UCSD-AML1 (cell line): ENCODE data around the gene ACSL4.
"Not testable (repeated sequence)": the region's sequence is repeated elsewhere in the genome, so short reads cannot be mapped to it uniquely, and the experiment has no call there.

Experiments
- DNase-seq: peaks from one replicate; lab custom pipeline; 2025; ENCODE audit not compliant: unreplicated experiment; lab: John Stamatoyannopoulos, UW

ACSL4 gene

DNA sequence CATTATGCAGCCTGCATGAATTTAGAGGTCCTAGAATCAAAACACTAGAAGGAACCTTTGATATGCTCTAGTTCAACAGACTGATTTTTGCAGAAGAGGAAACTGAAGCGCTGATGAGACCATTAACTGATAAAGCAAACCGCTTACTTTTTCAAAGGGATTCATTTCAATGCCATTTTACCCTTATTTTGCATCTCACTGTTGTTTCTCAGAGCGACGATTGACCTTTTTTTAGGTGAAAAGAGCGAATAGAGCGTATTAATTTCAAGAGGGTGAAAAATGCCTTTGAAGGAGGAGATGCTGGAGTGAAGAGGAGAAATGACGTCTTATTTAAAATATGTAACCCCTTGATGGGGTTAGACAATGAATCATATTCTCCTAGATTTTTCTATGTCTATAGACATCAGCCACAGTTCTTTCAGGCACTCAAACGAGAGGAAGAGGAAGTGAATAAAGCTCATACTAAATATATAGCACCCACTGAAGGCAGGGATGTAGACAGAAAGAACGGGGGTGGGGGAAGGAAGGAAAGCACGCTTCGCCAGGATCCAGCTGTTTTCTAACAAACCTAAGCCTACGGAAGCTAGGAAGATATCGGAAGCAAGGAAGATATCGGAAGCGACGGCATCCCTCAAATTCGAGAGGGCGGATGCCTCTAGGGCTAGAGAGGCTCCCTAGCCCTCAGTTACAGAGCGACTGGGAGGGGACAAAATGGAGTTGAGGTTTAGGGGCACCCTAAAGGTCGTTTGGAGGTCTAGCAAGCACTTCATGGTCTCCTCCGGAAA, 848 bp downstream of the ACSL4 start:
- peak; percentile 43 for DNase-seq

DNA sequence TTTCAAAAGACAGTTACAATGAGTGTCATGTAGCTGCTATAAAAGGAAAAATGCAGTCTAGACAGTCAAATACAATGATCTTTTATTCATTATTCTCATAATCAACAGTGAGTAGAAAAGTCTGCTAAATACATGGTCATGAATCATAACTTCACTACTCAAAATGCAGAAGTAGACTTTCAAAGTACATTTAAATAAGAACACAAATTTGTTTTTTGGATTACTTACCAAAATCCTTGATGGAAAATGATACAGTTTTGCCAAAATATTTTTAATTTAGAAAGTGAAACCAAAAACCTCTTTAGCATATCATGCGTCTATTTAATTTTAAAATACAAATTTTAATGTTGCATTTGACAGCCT, 4.9 kb downstream of the ACSL4 start:
- no peak for DNase-seq

DNA sequence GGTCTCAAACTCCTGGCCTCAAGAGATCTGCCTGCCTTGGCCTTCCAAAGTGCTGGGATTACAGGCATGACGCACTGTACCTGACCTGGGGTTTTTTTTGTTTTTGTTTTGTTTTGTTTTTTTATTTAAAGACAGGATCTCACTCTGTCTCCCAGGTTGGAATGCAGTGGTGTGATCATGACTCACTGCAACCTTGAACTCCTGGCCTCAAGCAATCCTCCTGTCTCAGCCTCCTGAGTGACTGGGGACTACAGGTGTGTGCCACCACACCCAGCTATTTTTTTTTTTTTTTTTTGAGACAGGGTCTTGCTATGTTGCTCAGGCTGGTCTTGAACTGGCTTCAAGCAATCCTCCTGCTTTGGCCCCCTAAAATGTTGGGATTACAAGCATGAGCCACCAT, 8.1 kb downstream of the ACSL4 start:
- not testable (repeated sequence) for DNase-seq

DNA sequence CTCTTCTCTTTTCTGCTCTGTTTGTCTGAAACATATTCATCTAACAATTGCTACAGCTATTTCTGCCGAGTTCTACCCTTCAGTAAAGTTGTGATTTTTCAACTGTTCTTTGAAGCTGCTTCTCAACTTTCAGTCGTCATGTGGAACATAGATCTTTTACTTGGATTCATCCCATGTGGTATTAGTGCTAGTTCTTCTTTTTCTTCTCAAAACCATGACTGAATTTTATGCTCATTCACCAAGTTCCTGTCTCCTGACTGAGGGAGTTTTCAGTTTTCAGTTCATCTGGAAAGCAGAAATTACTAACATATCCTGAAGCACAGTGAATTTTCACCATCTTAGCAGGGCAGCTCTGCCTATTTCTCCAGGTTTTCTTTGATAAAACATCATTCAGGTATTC, 12.1 kb downstream of the ACSL4 start:
- DNase-seq, result no peak

DNA sequence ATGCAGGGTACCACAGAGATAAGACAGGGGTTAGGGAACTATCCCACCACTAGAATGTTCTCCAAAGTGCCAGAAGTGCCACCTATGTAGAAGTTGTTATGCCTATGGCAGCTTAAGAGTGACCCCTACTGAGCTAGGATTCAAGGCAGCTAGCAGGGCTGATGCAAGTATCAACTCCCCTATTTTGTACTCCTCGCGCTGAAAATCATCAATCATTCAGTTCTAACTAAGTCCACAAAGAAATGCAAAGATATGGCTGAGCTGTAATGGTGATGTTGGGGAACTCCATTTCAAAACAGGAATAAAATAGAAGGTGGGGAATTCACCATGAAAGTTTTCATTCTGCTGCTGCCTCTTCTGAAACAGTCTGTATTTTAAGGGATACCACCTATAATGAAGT, 13.8 kb downstream of the ACSL4 start:
- no peak for DNase-seq

DNA sequence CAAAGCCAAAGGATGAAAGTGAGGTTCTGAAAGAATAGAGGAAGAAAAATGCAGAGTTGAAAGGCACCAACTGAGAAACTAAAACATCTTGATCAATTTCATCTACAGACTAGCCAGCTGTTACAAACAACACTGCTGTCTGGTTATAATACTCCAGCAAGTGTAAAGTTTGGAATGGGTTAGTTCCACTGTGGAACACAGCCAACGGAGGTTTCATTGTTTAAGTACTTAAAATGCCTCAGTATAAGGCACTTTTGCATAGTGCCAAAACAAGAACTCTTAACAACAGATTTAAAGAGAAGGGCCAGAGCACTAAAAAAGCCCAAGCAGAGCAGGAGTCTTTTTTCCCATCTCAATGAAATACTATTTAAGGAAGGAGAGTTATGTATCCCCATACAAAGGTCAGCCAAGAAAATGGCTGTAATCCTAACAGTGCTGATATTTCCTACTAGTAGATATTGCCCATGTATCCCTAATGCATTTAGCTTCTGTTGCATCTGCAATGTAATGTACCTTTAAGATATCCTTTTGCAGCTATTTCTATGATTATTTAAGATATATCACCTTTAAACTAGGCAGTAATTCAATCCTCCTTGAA, 16.5 kb downstream of the ACSL4 start:
- no peak for DNase-seq

DNA sequence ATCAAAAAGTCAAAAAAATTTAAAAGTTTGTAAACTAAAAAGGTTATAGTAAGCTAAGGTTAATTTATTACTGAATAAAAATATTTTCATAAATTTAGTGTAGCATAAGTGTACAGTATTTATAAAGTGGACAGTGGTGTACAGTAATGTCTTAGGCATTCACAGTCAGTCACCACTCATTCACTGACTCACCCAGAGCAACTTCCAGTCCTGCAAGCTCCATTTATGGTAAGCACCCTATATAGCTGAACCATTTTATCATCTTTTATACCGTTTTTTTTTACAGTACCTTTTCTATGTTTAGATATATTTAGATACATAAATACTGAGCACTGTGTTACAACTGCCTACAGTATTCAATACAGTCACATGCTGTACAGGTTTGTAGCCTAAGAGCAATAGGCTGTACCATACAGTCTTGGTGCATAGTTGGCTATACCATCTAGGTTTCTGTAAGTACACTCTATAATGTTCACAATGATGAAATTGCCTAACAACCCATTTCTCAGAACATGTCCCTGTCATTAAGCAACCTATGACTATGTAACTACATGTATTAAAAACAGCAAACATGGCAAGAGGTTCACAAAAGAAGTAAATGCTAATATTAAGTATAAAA, 18.6 kb downstream of the ACSL4 start:
- no peak for DNase-seq

DNA sequence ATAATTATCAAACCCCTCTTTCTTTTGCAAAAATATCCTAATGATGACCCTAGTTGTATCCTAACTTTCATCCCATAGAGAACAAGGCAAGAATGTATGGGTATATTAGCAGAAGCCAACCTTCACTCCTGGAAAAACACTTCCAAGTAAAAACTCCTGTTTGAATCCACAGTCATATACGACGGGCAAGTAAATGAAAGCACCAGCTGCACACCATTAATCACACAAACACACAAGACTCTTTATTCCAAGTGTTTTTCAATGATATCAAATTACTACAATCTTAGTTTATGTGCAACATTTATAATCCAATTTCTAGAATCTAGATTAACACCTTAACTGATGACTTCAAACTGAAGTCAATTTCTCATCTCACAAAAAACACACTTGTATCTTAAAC, 22.9 kb downstream of the ACSL4 start:
- no peak for DNase-seq

DNA sequence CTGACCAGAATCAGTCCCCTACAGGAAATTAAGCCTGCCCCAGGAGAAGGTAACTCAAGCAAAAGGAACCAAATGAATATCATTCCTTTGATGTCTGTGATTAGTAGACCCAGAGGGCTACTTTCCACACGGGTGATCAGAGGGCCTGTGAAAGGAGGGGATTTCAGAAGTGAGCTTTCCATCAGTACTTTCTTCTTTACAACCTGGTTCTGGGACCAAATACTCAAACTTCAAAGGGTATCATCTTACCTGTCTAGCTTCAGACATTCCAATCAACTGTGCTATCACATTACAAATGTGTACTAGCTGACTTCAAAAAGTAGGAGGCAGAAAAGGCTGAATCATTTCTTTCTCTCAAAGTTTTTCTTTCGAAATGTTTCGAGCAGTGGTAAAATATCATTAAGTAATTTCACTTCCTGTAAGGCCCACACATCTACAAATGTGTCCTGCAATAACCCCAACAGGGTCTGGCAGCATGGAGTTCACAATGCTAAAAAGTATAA, 23.9 kb downstream of the ACSL4 start:
- no peak for DNase-seq

DNA sequence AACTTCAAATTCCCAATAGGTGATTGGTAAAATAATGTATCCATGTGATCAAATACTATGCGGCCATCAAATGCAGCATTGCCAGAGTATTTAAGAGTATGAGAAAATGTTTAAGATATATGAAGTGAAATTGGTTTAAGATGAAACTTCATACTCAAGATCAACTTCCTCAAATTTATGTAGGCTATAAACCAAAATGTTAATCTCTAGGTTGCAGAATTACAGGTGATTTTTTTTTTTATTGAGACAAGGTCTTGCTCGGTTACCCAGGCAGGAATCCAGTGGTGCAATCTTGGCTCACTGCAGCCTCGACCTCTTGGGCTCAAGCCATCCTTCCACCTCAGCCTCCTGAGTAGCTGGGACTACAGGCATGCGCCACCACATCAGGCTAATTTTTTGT, 25.3 kb downstream of the ACSL4 start:
- no peak for DNase-seq

DNA sequence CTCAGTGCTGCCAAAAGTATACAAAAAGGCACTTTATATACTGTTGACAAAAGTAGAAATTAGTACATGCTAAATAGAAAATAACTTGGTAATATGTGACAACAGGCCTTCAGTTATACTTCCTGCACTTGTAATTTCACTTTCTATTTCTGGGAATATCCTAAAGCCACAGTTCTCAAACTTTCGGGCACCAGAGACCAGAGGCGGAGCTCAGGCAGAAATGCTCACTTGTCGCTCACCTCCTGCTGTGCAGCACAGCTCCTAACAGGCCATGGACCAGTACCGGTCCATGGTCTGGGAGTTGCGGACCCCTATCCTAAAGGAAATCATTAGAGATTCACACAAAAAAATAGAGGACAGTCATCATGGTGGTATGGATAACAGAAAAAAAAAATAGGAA, 25.7 kb downstream of the ACSL4 start:
- peak; percentile 18 for DNase-seq

DNA sequence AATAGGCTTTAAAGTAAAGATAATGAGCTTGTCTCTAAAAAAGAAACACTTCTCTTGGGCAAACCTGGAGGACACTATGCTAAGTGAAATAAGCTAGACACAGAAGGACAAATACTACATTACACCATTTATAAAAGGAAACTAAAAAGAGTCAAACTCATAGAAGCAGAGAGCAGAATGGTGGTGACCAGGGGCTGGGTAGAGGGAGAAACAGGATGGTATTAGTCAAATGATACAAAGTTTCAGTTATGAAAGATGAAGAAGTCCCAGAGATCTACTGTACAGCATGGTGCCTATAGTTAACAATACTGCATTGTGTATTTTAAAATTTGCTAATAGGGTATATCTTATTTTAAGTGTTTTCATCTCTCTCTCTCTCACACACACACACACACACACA, 28.5 kb downstream of the ACSL4 start:
- DNase-seq, result no peak

DNA sequence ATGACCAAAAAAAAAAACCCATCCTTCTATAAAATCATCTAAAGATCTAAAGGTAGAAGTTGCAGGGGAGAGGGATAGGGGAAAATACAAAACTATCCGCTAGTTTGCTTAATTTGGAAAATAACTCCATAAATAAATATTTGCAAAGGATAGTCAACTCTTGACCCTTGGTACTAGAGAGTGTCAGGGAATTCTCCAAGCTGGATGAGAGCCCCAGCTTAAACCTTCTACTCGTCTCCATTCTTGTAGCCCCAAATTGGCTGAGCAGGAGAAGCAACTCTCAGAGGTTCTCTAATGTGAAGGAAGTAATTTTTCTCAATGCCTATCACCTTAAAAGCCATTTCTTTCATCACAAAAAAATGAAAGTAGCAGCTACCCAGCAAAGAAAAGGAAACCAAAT, 35.2 kb downstream of the ACSL4 start:
- no peak for DNase-seq

DNA sequence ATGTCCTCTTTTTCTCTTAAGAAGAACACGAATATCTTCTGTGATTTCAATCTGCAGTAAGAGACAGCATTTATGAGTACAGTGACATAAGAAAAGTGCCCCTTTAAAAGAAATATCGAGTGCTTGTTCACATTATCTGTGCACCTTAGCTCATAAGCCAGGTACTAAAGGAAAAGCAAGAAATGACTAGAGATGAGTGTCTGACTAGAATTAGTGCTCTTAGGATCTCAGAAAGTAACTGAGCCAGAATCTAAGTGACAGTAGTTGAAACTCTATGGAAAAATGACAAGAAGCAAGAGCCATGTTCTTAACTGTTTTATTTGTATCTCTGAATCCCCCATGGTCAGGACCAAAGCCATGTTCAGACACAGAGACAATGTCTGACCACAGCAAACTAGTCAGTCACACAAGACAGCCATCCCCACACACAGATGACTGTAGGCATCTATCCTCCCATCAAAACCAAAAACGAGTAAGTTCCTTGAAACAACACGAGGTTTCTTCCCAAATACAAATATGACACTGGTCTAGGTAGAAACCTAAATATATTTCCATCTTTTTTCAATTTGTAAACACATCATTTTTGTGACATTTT, 36.8 kb downstream of the ACSL4 start:
- no peak for DNase-seq

DNA sequence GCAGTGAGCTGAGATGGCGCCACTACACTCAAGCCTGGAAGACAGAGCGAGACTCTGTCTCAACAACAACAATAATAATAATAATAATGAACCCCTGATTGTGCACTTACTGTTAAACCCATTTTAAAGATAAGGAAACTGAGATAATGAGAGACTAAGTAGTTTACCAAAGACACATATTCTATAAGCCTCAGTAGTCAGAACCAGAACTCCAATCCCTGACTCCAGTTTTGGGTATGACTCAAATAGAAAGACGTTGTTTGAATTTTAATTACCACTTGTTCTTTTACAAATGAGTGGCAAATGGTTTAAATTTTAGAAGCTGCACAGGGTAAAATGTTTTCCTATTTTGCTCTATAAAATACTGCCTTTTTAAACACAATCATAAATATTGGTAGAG, 37.4 kb downstream of the ACSL4 start:
- DNase-seq, result no peak

DNA sequence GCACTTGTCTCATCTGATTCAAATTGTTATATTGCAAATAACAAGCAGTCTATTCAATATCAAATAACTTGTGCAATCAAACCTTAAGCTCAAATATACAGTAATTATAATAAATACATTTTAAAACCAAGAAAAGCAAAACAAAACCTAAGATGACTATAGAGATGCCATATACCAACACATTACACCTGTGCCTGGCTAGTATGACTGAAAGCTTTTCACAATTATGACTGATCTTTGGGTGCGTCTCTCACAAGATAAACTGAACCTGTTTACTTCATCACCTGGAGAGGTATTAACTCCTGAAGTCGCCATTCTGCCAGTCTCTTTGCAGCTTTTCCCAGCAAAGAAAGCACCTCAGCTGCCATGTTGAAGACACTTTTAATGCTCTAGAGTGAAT, 41.3 kb downstream of the ACSL4 start:
- DNase-seq, result no peak

DNA sequence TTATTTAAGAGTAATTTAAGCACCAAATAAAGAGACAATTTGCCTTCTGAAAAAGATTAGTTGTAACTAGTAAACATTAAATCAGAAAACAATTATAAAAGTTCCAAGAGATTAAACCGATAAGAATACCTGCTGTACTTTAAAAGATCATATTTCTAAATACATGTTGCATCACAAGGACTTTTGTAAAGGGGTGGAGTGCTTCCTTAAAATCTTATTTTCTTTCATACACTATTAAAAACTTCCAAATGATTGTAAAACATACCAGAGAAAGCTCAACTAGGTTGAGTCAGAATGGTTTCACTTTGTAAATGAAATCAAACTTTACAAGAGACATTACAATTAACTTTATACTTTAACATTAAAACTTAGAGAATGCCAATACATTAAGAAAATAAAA, 41.8 kb downstream of the ACSL4 start:
- DNase-seq, result no peak

DNA sequence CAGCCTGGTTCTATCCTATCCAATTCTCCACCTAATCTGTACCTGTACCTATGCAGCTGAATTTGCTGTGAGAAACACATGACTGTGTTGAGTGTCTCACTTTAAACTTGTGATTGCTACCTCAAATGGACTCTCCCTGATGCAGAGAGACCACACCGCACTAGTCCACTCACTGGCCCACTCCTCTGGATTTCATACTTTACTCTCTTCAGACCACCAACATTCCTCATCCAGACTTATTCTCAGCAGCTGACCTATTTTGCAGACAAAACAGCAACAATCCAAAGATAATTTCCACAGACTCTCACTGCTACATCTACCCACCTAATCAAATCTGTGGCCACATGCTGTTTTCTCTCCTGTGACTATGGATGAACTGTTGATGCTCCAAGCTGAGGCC, 45.2 kb downstream of the ACSL4 start:
- DNase-seq, result no peak

DNA sequence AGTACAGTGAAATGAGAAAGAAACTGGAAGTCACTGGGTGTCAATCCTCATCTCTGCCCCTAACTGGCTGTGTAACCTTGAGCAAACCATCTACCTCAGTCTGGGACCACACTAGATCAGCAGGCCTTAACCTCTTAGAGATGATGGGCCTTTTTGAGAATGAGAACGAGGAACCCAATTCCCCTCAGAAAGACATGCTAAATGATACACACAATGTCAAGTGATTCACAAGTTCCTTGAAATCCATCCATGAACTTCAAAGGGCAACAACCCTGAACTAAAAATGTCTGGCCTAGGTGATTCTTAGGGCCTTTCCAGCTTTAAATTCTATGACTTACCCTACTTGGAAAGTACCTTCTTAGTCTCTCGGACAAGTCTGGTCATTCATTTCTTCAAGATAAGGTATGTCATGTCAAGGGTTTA, 47.4 kb downstream of the ACSL4 start:
- no peak for DNase-seq

DNA sequence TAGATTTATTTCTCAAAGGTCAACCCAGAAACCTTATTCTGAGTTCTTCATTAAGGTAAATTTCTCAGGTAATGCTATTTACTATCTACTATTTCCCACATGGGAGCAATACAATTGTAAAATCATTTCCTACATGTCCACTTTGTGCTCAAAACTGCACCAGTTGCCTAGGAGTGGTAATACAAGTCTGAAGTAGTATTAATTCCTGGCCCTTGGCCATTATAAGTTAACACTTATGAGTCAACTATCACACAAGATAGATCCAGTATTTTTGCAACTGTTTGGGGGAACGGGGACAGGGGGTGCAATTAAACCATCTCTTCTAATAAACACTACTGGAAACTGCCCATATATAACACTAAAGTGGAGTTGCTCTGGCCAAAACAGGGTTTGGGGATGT, 48.9 kb downstream of the ACSL4 start:
- DNase-seq, result no peak

DNA sequence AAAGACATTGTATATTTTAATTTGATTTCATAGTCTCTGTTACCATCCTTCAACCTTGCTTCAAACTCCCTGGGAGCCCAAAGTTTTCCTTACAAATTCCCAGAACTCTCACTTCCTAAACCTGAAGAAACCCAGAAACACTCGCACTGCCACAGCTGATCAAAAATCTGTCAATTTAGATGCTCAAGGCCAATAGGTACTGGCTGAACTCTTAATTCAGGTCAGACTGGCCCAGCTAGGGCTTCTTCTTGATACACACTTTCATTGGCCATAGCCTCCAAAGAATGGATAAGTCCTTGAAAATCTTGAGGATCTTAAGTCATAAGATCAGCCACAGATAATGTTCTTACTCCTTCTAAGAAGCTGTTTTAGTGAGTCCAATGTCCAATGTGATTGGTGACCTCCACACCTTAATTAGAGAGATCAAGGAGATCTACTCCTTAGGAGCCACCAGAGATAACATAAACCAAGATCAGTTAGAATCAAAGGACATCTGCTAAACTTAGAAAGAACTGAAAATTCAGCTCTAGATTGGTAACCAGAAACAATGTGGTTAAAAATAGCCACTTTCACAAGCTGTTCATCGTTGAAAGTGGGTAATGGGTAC, 51.5 kb downstream of the ACSL4 start:
- DNase-seq, result no peak

DNA sequence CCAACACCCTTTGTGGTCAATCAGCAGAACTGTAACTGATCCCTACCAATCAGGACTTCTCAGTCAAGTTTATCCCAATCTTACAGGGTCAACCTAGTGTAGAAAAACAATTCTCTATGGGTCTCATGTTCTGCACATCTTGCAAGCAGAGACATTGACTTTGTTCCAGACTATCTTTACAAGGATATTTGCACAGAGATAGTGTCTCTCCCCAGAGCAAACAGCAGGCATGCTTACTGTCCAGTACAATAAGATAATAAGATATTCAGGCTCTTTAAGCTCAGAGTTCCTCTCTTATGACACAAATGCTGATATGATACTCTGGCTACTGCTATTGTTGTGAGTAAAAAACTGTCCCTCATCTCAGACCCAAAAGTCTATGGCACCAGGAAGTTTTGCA, 53.2 kb downstream of the ACSL4 start:
- no peak for DNase-seq
